Gastrocnemius medialis (tissue), 4 donors: ENCODE data around the gene GALNT10.

ENCODE experiments used
- CTCF ChIP-seq, 5 experiments: fragments of 450-650 bp in 3 of 5; fragments of 200-600 bp in 2 of 5; sonication (generic) in 2 of 5; IDR thresholded peaks in 4 of 5; conservative IDR thresholded peaks in 1 of 5; 1 replicate in 4 of 5; 2 replicates in 1 of 5; pipeline ENCODE4 v1.5.1; 2016 to 2019; ENCODE audit warnings: antibody characterized with exemption in 5 of 5, mild to moderate bottlenecking in 3 of 5, moderate library complexity in 3 of 5
- POLR2A ChIP-seq, 2 donors: fragments of 450-650 bp; IDR thresholded peaks; one replicate each; pipeline ENCODE4 v1.6.1; 2017; ENCODE audit warnings: antibody characterized with exemption in 2 of 2, mild to moderate bottlenecking in 2 of 2, moderate library complexity in 2 of 2

GRCh38 chr5:154194345-154195329, 4.1 kb downstream of the GALNT10 start:
- TF ChIP-seq CTCF (IDR thresholded peaks at IDR 0.05 in 4 of 5, conservative IDR thresholded peaks at IDR 0.05 in 1 of 5) (no peak), POLR2A (IDR thresholded peaks at IDR 0.05) (no peak)
